ENCODE data around the gene CELF4. TPM values are rescaled to one million over a fixed set of nuclear protein-coding genes. Genes with fewer than 3 reads are reported as not detected.

Gene CELF4
- total RNA-seq, 2 donors from 2014 or later, result not detected

DNA sequence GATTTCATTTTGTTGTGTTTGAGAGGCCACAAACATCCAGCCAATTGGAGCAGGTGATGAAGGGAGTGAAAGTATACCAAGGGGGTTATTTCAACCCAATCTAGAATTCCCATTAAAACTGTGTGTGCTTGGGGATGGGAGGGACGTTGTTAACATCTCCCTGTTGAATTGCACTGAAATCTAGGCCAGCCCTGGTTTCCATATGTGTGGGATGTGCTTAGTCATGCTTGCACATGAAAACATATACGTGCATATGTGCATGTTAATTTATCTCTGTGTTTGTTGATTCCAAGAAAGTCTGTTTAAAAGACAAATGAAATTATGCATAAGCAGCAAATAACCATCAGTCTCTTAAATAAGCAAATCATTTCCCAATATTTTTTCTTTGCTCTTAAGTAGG is 5.6 kb downstream of the CELF4 start:
- ATAC-seq (no peak), DNase-seq (ENCODE audit: low spot score in 2 of 2) (no peak)
- Mint-ChIP-seq H3K36me3 (peaks cover 2 to 19% of the 10 kb centered on the region in 2 donors), H3K27ac (no peak overlapping the region), H3K9me3 (peaks cover 0 to 4% of the 10 kb centered on the region in 2 donors)

DNA sequence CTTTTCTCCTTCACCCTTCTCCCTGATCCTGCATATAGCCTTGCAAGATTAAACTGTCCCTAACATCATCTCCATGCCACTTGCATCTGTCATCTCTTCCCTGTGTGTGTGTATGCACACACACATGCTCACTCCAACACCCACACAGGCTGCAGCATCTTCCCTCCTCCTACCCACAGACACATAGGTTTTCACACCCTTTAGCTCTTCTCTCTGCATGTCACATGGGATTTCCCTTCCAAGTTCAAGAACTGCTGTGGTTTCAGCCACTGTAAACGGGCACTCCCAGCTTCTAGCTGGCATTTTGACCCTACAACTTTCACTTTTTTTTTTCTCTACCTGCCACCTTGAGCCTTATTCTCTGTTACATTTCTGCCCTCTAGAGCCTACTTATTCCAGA is 6.4 kb downstream of the CELF4 start:
- ATAC-seq (no peak), DNase-seq (ENCODE audit: low spot score in 2 of 2) (no peak)
- Mint-ChIP-seq H3K36me3 (peaks cover 0 to 11% of the 10 kb centered on the region in 2 donors), H3K9me3 (peaks cover 0 to 4% of the 10 kb centered on the region in 2 donors), H3K27ac (no peak overlapping the region)

DNA sequence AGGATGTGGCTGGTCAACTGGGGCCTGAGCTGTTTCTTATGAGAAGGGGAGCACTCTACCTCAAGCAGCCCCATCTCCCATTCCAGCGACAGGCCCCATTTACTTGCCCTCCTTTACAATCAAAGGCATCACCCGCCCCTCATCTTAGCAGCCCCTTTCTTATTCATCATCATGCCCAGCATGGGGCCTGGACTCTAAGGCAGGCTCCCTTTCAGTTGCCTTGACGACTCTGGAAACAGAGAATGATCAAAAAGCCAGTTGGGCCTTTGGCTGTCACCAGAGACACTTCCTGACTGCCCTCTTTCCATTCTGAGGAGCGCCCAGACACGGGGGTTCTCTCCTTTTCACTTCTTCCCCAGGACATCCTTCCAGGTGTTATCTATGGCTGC is 11.2 kb downstream of the CELF4 start:
- DNase-seq (ENCODE audit: low spot score in 2 of 2), result no peak
- Mint-ChIP-seq H3K36me3 (no peaks in the 10 kb centered on the region), H3K27ac (no peak overlapping the region), H3K9me3 (no peaks in the 10 kb centered on the region)
- no peak for ATAC-seq

DNA sequence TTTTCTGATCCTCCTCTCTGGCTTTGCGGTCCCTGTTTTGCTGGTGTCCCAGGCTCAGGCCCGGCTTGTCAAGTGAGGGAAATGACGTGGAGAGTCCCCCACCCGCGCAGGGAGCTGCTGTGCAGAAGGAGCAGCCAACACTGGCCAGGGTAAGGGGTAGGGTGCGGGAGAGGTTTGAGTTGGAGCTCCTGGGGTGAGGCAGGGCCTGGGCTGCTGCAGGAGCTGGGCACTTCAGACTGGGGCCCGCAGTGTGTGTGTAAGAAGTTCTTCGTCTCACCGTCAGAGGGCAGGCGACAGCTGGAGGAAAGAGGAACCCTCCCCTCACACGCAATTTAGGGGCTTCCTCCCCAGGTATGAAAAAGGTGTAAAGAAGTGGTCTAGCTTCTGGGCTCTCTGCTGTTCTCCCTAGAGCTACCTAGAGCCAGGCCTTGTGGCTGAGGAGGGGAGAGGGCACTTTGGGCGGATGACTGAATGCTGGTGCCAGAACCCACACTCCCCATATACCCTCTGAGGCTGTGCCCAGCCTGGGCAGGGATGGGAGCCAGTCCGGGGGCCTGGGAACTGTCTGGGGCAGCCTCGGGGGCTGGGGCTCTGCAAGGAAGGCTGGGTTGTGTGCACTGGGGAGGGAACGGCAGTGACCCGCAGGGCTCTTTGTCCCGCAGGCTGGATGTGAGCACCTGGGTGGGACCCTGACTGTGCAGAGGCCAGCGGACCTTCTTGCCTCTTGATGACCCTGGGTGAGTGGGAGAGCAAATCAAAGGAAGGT is 11.8 kb downstream of the CELF4 start:
- Mint-ChIP-seq H3K27ac (no peak overlapping the region), H3K36me3 (no peaks in the 10 kb centered on the region), H3K9me3 (no peaks in the 10 kb centered on the region)
- no peak for ATAC-seq
- no peak for DNase-seq (ENCODE audit: low spot score in 2 of 2)

DNA sequence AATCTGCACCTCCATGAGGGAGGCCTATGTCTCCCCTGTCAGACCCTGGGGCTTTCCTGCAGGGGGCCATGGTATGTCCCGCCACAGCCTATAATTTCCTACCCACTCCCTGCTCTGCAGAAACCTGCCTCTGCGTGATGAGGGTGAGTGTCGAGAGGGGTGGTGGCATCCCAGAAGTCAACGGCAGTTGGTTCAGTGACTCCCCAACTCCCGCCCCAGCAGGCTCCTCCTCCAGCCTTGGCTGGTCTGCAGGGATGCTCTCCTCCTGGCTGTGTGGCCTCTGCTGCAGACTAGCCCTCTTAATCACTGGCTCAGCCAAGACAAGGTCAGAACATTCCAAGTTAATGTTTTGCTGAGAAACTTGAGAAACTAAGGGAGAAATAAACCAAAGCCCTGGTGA is 13.3 kb downstream of the CELF4 start:
- no peak for ATAC-seq
- no peak overlapping the region for H3K27ac Mint-ChIP-seq
- H3K36me3 Mint-ChIP-seq, result no peaks in the 10 kb centered on the region
- no peak for DNase-seq (ENCODE audit: low spot score in 2 of 2)
- H3K9me3 Mint-ChIP-seq, result no peaks in the 10 kb centered on the region

DNA sequence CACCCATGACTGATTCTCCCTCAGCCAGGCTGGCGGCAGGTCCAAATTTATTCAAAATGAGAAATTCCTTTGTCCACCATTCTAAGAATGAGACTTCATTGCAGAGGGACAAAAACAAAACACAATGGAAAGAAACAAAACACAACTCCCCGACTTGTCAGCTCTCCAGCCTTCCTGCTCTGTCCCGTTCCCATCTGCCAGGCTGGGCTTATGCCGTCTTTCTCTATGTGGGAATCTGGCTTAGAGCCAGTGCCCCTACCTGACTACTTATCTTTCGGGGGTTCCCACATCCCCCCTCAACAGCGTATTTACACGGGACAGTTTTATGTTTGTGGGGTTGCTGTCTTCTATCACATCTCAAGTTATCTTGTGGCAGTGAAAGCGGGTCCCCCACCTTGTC is 13.8 kb downstream of the CELF4 start:
- no peak for ATAC-seq
- no peak for DNase-seq (ENCODE audit: low spot score in 2 of 2)
- H3K27ac Mint-ChIP-seq, result no peak overlapping the region
- H3K36me3 Mint-ChIP-seq, result no peaks in the 10 kb centered on the region
- no peaks in the 10 kb centered on the region for H3K9me3 Mint-ChIP-seq

DNA sequence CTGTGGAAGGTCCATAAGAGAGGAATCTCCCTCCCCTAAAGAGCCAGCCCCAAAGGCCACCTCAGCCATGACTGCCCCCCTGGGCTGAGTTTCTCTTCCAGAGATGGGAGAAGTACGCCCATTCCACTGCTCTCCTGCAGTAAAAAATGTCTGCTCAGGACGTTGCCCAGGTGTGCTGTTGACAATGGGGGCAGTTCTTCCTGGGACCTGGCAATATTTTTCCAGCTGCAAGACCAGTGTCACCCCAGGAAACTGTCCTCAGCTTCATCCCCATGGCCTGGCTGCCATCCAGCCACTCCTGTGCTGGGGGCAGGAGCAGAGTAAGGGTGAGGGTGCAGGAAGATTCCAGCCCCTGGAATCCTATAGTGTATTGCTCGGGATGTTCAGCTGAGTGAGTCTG is 14.3 kb downstream of the CELF4 start:
- no peak overlapping the region for H3K27ac Mint-ChIP-seq
- H3K36me3 Mint-ChIP-seq, result no peaks in the 10 kb centered on the region
- no peaks in the 10 kb centered on the region for H3K9me3 Mint-ChIP-seq
- DNase-seq (ENCODE audit: low spot score in 2 of 2), result no peak
- ATAC-seq, result no peak

DNA sequence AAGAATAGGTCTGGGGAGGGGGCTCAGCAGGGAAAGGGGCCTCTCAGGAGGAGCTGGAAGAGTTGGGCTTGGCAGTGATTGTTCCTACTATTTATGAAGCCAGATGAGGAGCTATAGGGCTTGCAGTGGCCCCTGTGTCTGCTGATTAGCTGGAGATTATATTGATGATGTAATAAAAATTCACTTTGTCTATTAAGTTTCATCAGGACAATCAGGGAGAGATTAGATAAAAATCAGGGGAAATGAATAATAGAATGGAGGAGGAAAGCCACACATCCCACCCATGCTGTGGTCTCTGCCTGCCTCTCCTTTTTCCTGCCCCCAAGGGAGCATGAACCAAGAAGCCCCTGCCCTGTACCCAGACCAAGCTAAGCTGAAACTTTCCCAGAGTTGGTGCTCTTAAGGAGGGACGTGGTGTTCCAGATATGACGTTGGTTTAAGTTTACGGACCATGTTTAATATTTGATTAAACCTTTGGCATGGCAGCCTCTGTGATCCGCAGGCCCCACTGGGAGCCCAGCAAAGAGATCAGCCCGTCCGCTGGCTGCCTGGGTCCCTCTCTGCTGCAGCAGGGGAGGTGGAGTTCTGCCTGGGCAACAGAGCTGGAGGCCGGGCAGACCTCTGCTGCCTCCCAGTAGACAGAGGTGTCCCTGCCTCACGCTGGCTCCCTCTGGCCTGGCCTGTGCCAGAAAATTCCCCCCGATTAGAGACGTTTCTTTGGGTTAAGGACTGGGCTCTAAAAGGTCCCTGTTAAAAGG is 15.3 kb downstream of the CELF4 start:
- DNase-seq (ENCODE audit: low spot score in 2 of 2), result no peak
- ATAC-seq, result no peak
- Mint-ChIP-seq H3K36me3 (no peaks in the 10 kb centered on the region), H3K9me3 (no peaks in the 10 kb centered on the region), H3K27ac (no peak overlapping the region)

DNA sequence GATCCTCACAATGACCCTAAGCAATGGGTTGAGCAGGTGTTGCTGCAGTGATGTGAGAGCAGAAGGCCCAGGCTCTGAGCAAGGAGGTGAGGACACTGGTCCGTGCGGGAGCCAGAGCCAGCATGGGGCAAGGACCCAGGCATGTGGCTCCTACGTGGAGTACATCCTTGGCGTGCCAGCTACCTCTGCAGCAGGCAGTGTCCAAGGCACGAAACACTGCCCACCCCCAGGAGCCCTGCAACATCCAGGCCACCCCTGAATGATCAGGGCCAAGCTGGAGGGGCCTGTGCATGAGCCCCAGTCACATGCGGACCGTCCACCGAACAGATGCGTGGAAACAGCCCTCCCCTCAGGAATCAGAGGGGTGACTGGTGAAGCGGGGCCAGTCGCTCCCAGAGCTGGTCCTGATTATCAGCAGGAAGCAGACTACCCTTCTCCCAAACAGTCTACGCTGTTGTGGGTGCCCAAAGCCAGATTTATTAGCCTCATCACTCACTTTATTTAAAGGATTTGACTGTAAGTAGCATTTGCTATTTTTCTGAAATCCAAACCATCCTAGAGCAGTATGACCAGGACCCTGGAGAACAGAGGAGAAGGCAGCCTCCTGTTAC is 16.8 kb downstream of the CELF4 start:
- Mint-ChIP-seq H3K9me3 (no peaks in the 10 kb centered on the region), H3K27ac (no peak overlapping the region), H3K36me3 (no peaks in the 10 kb centered on the region)
- no peak for ATAC-seq
- DNase-seq (ENCODE audit: low spot score in 2 of 2), result no peak

DNA sequence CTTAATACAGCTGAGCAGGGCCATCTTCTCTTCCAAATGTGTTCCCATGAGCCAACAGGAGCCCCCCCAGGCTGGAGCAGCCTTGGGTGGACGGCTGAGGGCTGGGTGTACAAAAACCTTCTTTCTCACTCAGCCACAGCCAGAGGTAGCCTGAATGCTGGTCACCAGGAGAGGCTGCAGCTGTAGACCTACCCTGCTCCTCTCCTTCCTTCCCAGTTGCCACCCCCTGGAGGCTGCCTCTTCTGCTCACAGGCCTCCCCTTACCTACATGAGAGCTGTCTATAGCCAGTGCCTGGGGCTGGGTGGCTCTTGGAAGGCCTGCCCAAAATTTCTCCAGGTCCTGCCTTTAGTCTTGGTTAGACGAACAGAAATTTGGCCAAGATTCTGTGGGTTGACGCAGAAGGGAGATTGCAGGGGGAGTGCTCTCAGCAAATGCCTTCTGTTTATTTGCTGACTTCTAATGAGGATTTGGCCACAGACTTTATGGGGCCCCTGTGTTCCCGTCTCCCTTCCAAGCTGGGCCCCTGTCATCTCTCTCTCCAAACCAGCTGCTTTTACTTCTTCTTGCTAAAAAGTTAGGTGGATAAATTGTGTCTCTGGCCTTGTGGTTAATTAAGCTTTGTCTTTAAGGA is 18.3 kb downstream of the CELF4 start:
- DNase-seq (ENCODE audit: low spot score in 2 of 2), result no peak

DNA sequence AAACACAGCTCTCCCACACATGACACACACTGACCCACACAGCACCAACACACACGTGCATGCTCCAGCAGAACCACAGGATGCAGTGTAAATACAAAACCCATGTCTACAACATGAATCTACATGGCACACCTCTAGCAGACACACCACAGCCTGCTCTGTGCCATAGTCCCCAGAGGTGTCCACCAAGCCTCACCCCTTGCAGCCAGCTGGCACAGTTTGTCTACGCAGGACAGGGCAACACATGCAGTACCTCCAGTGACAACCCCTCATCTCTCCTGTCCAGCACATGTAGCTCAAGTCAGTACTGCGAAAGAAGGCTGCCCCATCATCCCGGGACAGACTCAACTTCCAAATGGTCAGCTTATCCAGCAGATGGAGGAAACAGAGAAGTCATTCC is 18.9 kb downstream of the CELF4 start:
- no peaks in the 10 kb centered on the region for H3K36me3 Mint-ChIP-seq

More for the DNA sequence above, 18.3 kb downstream of the CELF4 start:
- no peak for ATAC-seq
- Mint-ChIP-seq H3K36me3 (no peaks in the 10 kb centered on the region), H3K27ac (no peak overlapping the region), H3K9me3 (no peaks in the 10 kb centered on the region)

DNA sequence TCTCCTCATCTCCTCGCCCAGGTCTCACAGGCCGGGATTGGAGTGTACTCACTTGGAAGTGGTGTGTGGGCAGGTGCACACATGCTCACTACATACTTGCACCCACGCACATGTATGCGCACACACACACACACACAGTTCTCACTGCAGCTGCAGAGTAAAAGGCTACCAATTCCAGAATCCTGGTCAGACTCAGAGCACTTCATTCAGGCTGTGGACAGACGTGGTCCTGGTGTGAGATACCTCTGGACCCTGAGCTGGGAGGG is 19.4 kb downstream of the CELF4 start:
- Mint-ChIP-seq H3K27ac (no peak overlapping the region), H3K36me3 (no peaks in the 10 kb centered on the region)

More for the DNA sequence above, 18.9 kb downstream of the CELF4 start:
- DNase-seq (ENCODE audit: low spot score in 2 of 2) (no peak), ATAC-seq (no peak)
- no peaks in the 10 kb centered on the region for H3K9me3 Mint-ChIP-seq
- no peak overlapping the region for H3K27ac Mint-ChIP-seq

DNA sequence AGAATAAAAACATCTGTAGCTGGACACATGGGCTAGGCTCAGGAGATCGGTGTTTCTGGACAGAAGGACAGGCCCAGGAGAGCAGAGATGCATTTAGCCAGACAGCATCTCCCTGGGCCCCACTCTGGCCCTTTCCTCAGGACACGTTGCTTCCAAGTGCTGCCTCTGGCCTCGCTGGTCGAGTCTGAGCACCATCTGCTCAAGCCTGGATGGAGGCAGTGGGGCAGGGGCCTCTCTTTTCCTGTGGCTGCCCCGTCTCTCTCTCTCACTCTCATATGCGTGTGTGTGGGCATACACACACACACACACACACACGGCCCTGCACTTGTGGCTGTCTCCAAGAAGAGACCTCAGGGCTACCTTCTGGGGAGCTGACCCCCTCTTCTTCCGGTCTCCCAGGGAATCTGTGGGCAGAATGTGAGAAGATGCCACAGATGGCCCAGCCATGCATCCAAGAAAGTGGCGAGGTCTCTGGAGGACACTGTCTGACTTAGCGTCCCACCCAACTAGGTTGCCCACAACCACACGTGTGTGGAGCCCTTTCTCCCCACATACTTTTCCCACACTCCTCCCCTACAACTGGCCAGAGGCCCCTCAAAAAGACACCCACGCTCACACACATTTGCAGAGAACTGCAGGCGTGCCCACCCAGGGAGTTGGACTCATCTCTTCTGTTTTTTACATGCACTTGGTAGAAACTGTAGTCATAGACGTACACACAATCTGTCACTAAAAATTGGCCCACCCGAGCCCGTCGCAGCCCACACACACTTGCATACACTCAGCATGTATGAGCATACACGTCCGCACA is 19.9 kb downstream of the CELF4 start:
- no peak for ATAC-seq
- Mint-ChIP-seq H3K36me3 (no peaks in the 10 kb centered on the region), H3K9me3 (no peaks in the 10 kb centered on the region), H3K27ac (no peak overlapping the region)
- DNase-seq (ENCODE audit: low spot score in 2 of 2), result no peak

More for the DNA sequence above, 19.4 kb downstream of the CELF4 start:
- ATAC-seq, result no peak
- no peak for DNase-seq (ENCODE audit: low spot score in 2 of 2)
- no peaks in the 10 kb centered on the region for H3K9me3 Mint-ChIP-seq

DNA sequence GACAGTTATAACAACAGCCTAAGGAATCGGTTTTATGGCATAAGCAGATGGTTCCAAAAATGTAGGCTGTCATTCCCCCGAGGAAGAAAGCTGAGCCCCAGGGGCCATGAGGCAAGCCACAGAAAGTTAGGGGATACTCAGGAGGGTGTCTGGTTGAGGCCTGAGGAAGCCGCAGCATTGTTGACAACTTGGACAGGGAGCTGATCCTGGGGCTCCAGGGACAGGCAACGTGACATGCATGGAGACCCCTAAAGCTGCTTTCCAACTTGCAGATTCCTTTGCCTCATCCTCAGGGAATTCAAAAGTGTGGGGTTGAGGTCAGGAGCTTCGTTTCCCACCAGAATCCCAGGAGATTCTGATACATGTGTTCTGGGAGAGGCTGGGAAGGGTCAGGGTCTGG is 20.9 kb downstream of the CELF4 start:
- ATAC-seq (no peak), DNase-seq (ENCODE audit: low spot score in 2 of 2) (no peak)
- no peaks in the 10 kb centered on the region for H3K36me3 Mint-ChIP-seq
- H3K9me3 Mint-ChIP-seq, result no peaks in the 10 kb centered on the region
- no peak overlapping the region for H3K27ac Mint-ChIP-seq

DNA sequence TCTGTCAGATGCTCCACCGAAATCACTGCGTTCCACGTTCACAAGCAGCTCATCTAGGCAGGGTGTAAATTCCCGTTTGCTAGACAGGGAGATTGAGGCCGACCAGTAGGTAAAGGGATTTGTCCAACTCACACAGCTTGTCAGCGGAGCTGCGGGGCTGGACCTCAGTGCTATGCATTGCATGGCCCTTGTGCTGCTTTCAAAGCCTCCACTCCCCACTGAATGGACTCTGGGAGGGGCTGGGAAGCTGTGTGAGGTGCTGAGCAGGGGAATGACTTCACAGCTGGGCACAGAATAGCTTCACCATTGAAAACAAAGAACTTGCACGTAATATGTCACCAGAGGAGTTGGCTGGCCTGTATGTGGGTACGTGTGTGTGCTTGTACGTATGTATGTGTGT is 21.4 kb downstream of the CELF4 start:
- Mint-ChIP-seq H3K9me3 (no peaks in the 10 kb centered on the region), H3K36me3 (no peaks in the 10 kb centered on the region), H3K27ac (no peak overlapping the region)
- ATAC-seq, result no peak
- DNase-seq (ENCODE audit: low spot score in 2 of 2), result no peak

DNA sequence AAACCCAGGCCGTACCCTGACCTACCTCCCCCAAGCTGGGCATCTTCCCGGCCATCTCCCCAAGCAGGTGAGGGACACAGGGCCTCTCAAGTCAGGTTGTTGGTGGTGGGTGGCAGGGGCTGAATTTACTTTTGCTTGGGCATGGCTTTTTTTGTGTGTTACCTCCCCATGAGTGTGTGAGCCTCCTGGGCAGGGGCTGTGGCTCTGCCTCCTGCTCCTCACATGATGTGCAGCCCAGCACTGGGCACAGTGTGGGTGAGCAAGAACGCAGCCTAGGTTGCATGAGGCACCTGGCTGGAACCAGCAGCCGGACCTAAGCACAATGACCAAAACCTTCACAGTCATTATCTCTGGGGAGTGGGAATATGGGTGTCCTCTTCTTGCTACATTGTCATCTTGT is 22.3 kb downstream of the CELF4 start:
- ATAC-seq (no peak), DNase-seq (ENCODE audit: low spot score in 2 of 2) (no peak)
- H3K9me3 Mint-ChIP-seq, result no peaks in the 10 kb centered on the region
- no peaks in the 10 kb centered on the region for H3K36me3 Mint-ChIP-seq
- H3K27ac Mint-ChIP-seq, result no peak overlapping the region

DNA sequence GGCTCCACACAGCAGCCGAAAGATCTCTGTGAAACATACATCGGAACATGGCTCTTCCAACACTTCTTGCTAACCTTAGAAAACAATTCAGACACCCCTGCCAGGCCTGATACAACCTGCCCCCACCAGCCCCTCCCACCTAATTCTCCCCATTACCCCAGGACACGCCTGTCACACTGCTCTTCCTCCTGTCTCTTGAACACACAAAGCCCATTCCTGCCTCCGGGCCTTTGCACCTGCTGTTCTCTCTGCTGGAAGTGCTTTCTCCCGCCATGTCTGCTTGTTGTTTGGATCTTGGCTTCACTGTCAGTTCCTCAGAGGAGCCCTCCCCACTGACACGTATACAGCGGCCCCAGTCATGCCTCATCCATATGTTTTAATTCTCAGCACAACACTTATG is 24.1 kb downstream of the CELF4 start:
- no peaks in the 10 kb centered on the region for H3K36me3 Mint-ChIP-seq
- ATAC-seq, result no peak
- no peaks in the 10 kb centered on the region for H3K9me3 Mint-ChIP-seq

More for the DNA sequence above, 24.1 kb downstream of the CELF4 start:
- no peak overlapping the region for H3K27ac Mint-ChIP-seq
- DNase-seq (ENCODE audit: low spot score in 2 of 2), result no peak

All from activated naive CD4-positive, alpha-beta T cell treated with anti-CD3 and anti-CD28 coated beads, Interleukin-2, amount 50 U/mL, for 72 hours (primary cell).